Astrocyte (in vitro differentiated cells and primary cell): ENCODE data around the gene XCL1. TPM values are rescaled to one million over a fixed set of nuclear protein-coding genes. Genes with fewer than 3 reads are reported as not detected.

Experiments used
- DNase-seq: peaks from one replicate; pipeline ENCODE4 v3.0.0-alpha.2; 2010; ENCODE audit warnings: low read depth
- FAIRE-seq: peaks from 2 replicates; lab custom pipeline; 2011; peaks lifted over from hg19 to GRCh38; lab: Jason Lieb, UNC
- H2AFZ ChIP-seq: 2 replicates; pipeline ENCODE4 v1.6.0; 2012; ENCODE audit warnings: low read depth, low read length, inconsistent platforms
- H3K27ac ChIP-seq: 2 replicates; pipeline ENCODE4 v1.5.1; 2011; ENCODE audit warnings: low read depth, low read length, inconsistent platforms
- H3K27me3 ChIP-seq: 2 replicates; pipeline ENCODE4 v1.6.0; 2011; ENCODE audit warnings: low read length, inconsistent platforms; ENCODE audit not compliant: insufficient read depth
- H3K36me3 ChIP-seq: 2 replicates; pipeline ENCODE4 v1.5.1; 2011; ENCODE audit warnings: low read length, inconsistent platforms; ENCODE audit not compliant: insufficient read depth
- H3K4me1 ChIP-seq: 2 replicates; pipeline ENCODE4 v1.5.1; 2011; ENCODE audit warnings: low read length, inconsistent platforms; ENCODE audit not compliant: insufficient read depth
- H3K4me2 ChIP-seq: 2 replicates; pipeline ENCODE4 v1.6.0; 2012; ENCODE audit warnings: low read length, inconsistent platforms
- H3K4me3 ChIP-seq: 2 replicates; pipeline ENCODE4 v1.5.1; 2011; ENCODE audit warnings: low read depth, mild to moderate bottlenecking, low read length, inconsistent platforms; ENCODE audit not compliant: insufficient read depth
- H3K79me2 ChIP-seq: 2 replicates; pipeline ENCODE4 v1.6.0; 2012; ENCODE audit warnings: mild to moderate bottlenecking, low read length, inconsistent platforms; ENCODE audit not compliant: insufficient read depth
- H3K9ac ChIP-seq: 2 replicates; pipeline ENCODE4 v1.6.0; 2012; ENCODE audit warnings: mild to moderate bottlenecking, low read length, inconsistent platforms
- H3K9me3 ChIP-seq: 2 replicates; pipeline ENCODE4 v1.5.1; 2012; ENCODE audit warnings: low read depth, mild to moderate bottlenecking, low read length, inconsistent platforms; ENCODE audit not compliant: insufficient read depth
- H4K20me1 ChIP-seq: 2 replicates; pipeline ENCODE4 v1.6.0; 2012; ENCODE audit warnings: low read length, inconsistent platforms; ENCODE audit not compliant: insufficient read depth
- H3K27ac Mint-ChIP-seq: one replicate; pipeline ENCODE4 v1.8.0; 2021; ENCODE audit warnings: mild to moderate bottlenecking, mixed read lengths; ENCODE audit not compliant: unreplicated experiment
- H3K27me3 Mint-ChIP-seq: one replicate; pipeline ENCODE4 v1.8.0; 2021; ENCODE audit warnings: low read depth, mixed read lengths; ENCODE audit not compliant: unreplicated experiment
- H3K36me3 Mint-ChIP-seq: one replicate; pipeline ENCODE4 v1.8.0; 2021; ENCODE audit warnings: low read depth, mixed read lengths; ENCODE audit not compliant: unreplicated experiment
- H3K4me1 Mint-ChIP-seq: one replicate; pipeline ENCODE4 v1.8.0; 2021; ENCODE audit warnings: low read depth, mixed read lengths; ENCODE audit not compliant: unreplicated experiment
- H3K4me3 Mint-ChIP-seq: one replicate; pipeline ENCODE4 v1.8.0; 2021; ENCODE audit warnings: mild to moderate bottlenecking, moderate library complexity, mixed read lengths; ENCODE audit not compliant: unreplicated experiment
- H3K9me3 Mint-ChIP-seq: one replicate; pipeline ENCODE4 v1.8.0; 2021; ENCODE audit warnings: mild to moderate bottlenecking, mixed read lengths; ENCODE audit not compliant: unreplicated experiment
- CTCF ChIP-seq: IDR thresholded peaks from 2 replicates; pipeline ENCODE4 v1.5.1; 2011; ENCODE audit warnings: low read depth, mild to moderate bottlenecking, inconsistent platforms, low read length, moderate library complexity; ENCODE audit not compliant: insufficient read depth
- EZH2 ChIP-seq: IDR thresholded peaks from 2 replicates; pipeline ENCODE4 v1.6.1; 2012; ENCODE audit warnings: mild to moderate bottlenecking, low read length, inconsistent platforms; ENCODE audit not compliant: insufficient read depth
- total RNA-seq: library from RNA; stranded (reverse); gene quantifications from 2 replicates; pipeline ENCODE4 v1.2.1, GENCODE V29; 2021

The XCL1 gene
- total RNA-seq, 1 donor from 2014 or later = not detected

GRCh38 chr1:168551688-168552087 is 24.7 kb upstream of the XCL1 start:
- Histone ChIP-seq H3K79me2 (no peaks in the 10 kb centered on the region), H3K4me1 (no peaks in the 10 kb centered on the region), H3K9ac (no peak overlapping the region), H3K9me3 (no peaks in the 10 kb centered on the region), H3K4me3 (no peak overlapping the region), H3K27me3 (no peaks in the 10 kb centered on the region), H2AFZ (no peak overlapping the region), H3K4me2 (no peak overlapping the region), H4K20me1 (no peaks in the 10 kb centered on the region), H3K36me3 (no peaks in the 10 kb centered on the region), H3K27ac (no peak overlapping the region)
- H3K4me1 Mint-ChIP-seq = peaks cover 5% of the 10 kb centered on the region
- H3K36me3 Mint-ChIP-seq = peaks cover 1% of the 10 kb centered on the region
- DNase-seq (no peak), FAIRE-seq (no peak)
- H3K27ac Mint-ChIP-seq = no peak overlapping the region
- H3K9me3 Mint-ChIP-seq = peaks cover 4% of the 10 kb centered on the region
- no peak for TF ChIP-seq CTCF
- no peak overlapping the region for H3K4me3 Mint-ChIP-seq
- H3K27me3 Mint-ChIP-seq = peaks cover 12% of the 10 kb centered on the region

GRCh38 chr1:168552961-168553360 is 23.4 kb upstream of the XCL1 start:
- no peaks in the 10 kb centered on the region for H3K27me3 ChIP-seq
- H4K20me1 ChIP-seq = no peaks in the 10 kb centered on the region
- no peaks in the 10 kb centered on the region for H3K79me2 ChIP-seq
- Mint-ChIP-seq H3K27me3 (peaks cover 8% of the 10 kb centered on the region), H3K4me1 (peaks cover 11% of the 10 kb centered on the region), H3K9me3 (peaks cover 4% of the 10 kb centered on the region), H3K27ac (no peak overlapping the region), H3K36me3 (peaks cover 1% of the 10 kb centered on the region), H3K4me3 (no peak overlapping the region)
- no peak overlapping the region for H3K4me3 ChIP-seq
- FAIRE-seq (no peak), DNase-seq (no peak)
- H3K4me1 ChIP-seq = no peaks in the 10 kb centered on the region
- TF ChIP-seq CTCF = no peak
- TF ChIP-seq EZH2 = no peak
- no peaks in the 10 kb centered on the region for H3K9me3 ChIP-seq
- H2AFZ ChIP-seq = no peak overlapping the region
- H3K4me2 ChIP-seq = no peak overlapping the region
- no peak overlapping the region for H3K27ac ChIP-seq
- H3K36me3 ChIP-seq = no peaks in the 10 kb centered on the region
- H3K9ac ChIP-seq = no peak overlapping the region

GRCh38 chr1:168553680-168554553 is 22.5 kb upstream of the XCL1 start:
- no peaks in the 10 kb centered on the region for H3K79me2 ChIP-seq
- H3K27ac ChIP-seq = no peak overlapping the region
- H3K4me1 Mint-ChIP-seq = peaks cover 13% of the 10 kb centered on the region
- no peak for DNase-seq
- no peak overlapping the region for H3K4me2 ChIP-seq
- no peaks in the 10 kb centered on the region for H3K27me3 ChIP-seq
- no peaks in the 10 kb centered on the region for H3K9me3 ChIP-seq
- H3K4me3 ChIP-seq = no peak overlapping the region
- no peak for FAIRE-seq
- H3K27ac Mint-ChIP-seq = no peak overlapping the region
- TF ChIP-seq EZH2 (no peak), CTCF (no peak)
- no peaks in the 10 kb centered on the region for H3K4me1 ChIP-seq
- no peaks in the 10 kb centered on the region for H4K20me1 ChIP-seq
- no peaks in the 10 kb centered on the region for H3K36me3 Mint-ChIP-seq
- no peak overlapping the region for H2AFZ ChIP-seq
- no peaks in the 10 kb centered on the region for H3K36me3 ChIP-seq
- H3K9me3 Mint-ChIP-seq = peaks cover 2% of the 10 kb centered on the region
- H3K9ac ChIP-seq = no peak overlapping the region
- peaks cover 2% of the 10 kb centered on the region for H3K27me3 Mint-ChIP-seq
- no peak overlapping the region for H3K4me3 Mint-ChIP-seq
